NCI-H187 (cell line): ENCODE data around the gene PACRG.

Experiments used
- DNase-seq, 2 experiments: peaks; one replicate each; lab custom pipeline; 2025; lab: John Stamatoyannopoulos, UW

PACRG gene

DNA sequence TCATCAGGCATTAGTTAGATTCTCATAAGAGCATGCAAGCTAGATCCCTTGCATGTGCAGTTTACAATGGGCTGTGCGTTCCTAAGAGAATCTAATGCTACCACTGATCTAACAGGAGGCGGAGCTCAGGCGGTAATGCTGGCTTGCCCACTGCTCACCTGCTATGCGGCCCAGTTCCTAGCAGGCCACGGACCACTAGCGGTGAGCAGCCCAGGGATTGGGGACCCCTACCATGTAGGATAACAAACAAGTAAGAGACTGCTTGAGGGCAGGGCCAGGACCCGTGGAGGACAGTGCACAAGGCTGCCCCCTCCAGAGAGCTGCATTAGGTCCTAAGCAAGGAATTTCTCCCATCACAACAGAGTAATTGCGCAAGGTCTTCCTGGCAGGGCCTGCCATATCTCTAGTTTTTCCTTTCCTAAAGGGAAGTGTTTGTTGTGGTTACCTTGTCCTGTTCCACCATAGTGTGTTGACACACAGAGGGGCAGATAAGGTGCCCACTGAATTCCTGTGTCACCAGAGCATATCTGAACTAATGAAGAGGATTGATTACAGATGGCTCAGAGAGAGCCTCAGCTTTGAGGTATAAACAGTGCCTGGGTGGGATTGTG is 58.0 kb downstream of the PACRG start:
- no peak for DNase-seq

DNA sequence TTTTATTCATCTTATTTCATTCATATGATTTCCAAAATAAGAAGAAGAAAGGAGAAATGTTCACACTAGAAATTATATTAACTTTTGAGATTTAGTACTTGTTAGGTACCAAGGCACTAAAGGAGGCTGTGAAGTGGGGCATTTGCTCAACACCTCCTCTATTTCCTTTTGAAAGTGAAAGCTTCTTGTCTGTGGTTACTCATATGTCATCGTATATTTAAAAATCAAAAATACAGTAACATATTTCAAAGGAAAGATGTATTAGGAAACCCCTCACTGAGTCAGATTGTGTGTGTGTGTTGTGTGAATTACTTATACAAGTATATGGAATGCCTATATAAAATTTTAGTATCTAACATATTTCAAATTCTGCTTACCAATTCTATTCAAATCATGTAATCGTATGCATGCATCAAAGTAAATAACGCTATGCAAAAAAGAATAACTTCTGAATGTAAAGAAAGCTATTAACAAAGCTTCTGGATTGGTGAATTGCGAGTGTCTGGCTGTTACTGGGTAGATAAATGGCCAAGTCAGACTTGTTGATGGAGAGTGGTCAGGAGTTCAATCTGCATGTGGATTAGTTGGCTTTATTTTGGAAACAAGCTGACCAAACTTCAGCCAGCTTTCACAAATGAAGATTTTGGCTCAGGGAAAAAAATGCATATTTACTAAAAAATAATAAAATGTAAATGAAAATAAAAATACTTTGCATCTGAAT is 70.9 kb downstream of the PACRG start:
- DNase-seq: no peak

DNA sequence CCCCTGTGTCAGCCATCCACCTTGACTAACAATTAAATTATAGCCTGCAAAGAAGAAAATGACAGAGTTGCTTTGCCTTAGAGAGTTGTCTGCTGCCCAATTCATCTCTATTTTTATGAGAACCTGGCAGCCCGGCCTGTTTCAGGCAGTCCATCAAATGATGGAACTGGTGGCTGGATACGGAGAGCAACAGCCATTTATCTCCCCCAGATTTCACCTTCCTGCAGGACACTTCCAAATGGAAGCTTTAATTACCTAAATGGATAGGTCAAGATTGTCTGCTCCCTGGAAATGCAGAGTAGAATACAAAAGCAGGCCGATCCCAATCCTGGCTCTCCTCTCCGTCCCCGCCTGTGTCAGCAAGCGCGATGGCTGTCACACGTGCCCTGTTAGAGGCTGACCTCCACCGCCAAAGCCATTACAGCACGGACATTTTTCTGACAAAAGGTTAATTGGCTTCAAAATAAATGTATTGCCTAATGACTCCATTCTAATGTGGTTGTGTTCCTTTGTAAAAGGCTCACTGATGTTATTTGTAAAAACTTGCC is 86.7 kb downstream of the PACRG start:
- DNase-seq: no peak

DNA sequence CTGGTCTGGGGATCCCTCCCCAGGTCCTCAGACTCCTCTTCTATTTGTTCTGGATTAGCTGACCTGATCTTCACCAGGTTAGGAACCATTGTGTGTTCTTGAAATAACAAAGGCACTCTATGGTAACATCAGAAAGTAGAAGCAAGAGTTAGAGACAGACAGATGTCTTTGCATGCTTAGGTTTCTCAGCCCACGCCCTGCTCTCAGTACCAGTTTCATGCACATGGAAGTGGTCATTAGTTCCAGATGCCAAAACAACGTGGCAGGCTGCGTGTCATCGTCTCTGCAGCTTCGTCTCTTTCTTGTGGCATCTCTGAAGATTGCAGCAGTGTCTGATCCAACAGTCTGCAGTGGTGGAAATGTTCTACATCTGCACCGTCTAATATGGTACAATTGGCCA is 89.4 kb downstream of the PACRG start:
- no peak for DNase-seq

DNA sequence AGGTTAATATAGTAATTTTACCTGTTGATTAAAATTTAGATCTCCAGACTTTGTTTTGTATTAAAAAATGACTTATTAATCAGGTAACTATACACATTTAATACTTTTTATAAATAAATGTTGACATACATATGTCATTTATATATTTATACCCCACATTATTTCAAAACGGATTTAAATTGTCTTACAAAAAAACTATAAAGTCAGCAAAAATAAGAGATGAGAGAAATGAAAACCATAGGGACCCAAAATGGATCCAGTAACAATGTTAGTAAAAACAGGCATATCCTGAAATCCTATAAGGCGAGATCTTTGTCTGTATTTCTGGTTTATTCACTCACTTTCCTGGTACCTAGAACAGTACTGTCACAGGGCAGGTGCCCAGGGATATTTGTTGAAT is 91.5 kb downstream of the PACRG start:
- DNase-seq: no peak

DNA sequence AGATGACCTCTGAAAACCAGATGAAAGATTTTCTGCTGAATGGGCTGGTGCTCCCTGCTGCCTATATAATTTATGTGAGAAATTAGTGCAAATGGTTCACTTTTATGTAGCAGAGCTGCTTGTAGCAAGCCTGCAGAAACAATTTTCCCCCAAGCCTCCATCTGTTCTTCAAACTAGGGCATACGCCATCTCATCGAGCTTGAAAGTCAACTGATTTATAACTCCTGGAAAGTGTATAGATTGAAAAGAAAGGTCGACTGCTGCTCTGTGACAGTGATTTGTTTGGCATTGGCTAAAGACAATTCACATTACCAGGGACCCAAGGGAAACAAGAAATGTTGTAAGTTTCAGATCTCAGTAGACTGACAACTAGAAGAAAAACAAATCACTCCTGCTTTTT is 93.3 kb downstream of the PACRG start:
- no peak for DNase-seq

DNA sequence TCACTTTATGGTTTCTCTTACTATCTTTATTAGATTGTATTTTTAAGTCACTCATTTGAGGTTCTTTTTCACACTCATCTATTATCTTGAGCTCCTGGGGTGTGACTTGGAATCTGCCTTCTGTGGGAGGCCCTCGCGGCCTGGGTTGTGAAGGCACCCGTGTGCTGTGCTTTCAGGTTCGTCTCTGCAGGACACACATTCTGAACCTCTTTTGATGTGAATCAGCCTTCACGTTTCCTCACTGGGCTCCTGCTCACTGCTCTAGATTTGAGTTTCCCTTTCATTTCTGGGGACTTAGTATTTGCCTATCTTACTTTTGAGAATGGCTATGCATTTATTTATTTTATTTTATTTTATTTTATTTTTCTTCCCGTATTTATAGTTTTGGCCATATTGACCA is 97.8 kb downstream of the PACRG start:
- no peak for DNase-seq

DNA sequence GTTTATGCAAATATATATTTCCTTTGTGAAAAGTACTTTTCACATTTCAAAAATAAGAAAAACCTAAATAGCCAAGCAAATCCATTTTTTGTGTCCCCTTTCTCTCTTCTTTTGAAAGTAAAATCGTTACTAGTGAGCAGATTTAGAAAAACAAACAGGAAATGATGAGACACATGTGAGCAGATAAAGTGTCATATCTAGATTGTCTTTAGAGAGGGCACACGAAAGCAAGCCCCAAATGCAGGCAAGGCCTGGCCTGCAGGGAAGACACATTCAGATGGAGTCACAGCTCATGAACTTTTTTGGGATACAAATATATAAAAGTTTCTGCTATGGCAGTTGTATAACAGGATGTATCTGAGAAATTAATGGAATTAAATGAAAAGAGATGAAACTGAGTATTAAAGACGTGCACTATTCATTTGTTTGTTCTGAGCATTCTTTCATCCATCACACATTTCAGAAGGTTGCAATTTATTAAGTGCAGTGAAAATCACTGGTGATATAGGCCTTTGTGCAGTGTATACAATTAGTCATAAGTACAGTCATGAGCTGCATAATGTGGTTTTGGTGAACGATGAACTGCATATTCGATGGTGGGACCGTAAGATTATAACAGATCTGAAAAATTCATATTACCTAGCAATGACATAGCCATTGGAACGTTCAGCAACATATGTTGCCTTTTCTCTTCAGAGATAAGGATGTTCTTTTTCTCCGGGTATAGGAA is 101.4 kb downstream of the PACRG start:
- no peak for DNase-seq

DNA sequence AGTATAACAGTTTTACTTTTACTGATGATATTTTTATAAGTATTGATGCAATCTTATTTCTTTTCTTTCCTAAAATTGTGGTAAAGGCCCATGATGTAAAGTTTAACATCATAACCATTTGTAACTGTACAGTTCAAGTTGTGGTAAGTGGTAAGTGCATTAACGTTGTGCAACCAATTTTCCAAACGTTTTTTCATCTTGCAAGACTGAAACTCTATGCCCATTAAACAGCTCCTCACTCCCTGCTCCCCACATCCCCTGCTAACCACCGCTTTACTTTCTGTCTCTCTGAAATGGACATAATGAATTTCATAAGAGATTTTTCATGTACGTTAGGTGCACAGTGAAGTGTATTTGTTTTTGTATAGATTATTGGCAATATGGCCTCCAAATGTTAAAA is 106.0 kb downstream of the PACRG start:
- DNase-seq: no peak

DNA sequence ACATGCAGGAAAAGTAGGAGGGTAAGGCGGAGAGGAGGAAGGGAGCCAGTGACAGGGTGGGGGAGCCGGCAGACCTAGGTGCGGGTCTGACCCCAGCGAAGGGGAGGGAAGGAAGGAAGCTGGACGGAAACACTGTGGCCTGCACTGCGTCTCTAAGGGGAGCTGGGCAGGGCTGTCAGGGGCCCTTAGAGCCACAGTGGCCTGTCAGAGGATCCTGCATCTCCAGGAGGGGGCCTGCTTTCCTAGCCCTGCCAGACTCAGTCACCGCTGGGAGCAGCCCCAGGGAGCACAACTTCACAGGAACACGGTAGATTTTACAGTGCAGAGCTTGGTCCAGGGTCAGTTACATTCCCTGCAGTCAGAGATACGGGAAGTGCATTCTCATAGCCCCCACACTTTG is 118.2 kb downstream of the PACRG start:
- no peak for DNase-seq

DNA sequence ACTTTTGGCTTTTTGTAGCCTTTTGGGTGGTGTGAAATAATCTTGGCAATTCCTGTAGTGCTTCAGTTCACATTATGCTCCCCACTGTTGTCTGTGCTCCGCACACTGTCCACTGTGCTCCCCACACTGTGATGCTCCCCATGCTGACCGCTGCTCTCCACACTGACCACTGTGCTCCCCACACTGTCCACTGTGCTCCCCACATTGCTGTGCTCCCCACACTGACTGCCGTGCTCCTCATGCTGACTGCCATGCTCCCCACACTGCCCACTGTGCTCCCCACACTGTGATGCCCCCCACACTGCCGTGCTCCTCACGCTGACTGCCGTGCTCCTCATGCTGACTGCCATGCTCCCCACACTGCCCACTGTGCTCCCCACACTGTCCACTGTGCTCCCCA is 118.9 kb downstream of the PACRG start:
- DNase-seq: no peak

DNA sequence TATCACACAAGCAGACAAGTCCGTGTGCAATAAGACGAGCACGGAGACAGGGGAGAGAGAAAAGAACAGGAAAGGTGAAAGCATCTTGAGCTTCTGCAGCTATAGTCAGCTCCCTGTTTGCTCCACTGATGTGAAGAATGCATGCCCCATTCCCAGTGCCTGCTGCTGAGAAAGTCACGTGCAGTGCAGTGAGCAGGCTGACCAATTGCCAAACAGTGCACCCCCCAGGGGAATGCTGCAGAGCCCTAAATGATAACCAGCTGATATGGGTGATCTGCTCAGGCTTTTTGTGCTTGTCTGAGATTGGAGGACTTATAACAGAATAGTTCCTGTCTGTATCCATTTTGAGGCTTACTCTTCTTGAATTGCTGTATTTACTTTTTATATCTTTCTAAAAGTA is 121.5 kb downstream of the PACRG start:
- no peak for DNase-seq

DNA sequence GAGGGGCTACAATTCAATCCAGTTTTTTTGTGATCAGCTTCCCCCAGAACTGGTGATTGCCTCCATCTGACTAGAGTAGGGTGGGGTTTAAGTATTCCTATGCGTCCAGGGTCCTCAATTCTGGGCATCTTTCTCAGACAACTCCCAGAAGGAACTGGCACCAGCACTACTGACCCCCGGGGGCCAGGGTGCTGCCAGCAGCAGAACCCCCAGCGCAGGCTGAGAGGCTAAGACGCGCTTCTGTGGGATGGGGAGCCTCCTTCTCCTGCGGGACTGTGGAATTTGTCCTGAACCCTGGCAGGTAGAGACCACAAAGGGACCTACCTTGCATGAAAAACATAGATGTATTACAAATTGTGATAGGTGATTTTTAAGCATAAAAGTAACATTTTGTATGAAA is 124.4 kb downstream of the PACRG start:
- DNase-seq: no peak

DNA sequence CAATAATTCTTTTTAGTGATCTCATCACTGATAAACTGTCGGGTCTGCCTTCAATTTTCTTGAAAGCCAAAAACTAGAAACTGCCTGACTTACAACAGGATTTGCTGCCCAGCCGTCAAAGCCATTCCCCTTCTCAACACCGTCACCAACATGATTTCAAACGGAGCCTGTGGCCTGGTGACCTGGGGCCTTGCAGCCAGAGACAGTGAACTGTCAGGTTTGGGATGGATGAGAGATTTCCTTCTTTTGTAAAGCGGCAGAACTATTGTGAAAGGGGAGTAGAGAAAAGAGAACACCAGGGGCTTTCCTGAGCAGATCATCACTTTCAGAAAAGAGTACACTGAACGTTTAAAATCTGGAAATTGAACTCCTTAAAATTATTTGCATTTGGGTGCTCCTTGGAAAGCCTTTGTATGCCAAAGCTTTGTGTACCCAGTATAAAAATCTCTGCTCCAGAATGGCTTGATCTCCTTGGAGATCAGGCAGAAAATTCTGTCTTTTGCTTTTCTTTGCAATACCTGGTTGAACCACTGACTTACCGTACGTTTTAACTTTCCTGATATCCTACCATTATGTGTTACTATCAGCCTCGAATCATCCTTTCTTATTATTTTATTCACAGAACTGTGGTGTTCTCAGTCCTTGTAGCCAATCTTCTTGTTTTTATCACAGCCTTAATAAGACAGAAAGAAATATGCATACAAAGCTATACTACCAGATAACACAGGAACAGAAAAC is 125.2 kb downstream of the PACRG start:
- DNase-seq: no peak

DNA sequence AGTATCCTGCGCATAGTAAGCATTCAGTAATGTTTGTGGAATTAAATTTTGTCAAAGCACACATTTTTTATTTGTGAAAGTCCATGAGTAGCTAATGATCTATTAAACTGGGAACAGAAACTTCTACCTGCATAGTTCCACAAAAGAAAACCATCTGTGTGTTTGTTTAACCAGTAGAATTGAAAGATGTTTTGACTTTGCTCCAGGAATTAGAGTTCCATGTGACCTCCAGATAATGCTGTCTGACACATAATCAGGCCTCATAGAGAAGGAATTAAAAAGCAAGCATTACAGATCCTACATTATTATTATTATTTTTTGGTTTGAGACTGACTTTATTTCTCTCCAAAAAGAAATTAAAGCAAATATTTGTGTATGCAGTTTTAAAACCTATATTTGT is 126.5 kb downstream of the PACRG start:
- DNase-seq: no peak

DNA sequence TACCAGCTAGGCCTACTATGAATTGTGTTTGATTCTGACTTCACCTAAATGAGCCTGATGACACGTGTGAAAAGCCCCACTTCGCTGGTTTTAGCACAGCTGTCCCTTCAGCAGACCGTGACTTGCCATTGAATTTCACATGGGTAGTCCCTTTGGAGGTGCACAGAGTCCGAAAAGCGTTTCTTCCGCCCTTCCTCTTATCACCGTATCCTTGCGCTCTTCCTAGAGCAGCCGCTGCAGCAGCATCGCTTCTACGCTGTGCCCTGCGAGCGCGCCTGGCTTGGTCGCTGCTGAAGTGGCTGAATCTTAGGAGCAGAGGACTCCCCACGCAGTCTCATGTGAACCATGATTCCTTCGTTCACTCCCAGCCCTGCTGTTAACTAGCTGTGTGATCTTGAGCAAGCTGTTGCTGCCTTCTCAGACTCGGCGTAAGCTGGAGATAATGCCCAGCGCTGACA is 127.0 kb downstream of the PACRG start:
- DNase-seq: no peak

DNA sequence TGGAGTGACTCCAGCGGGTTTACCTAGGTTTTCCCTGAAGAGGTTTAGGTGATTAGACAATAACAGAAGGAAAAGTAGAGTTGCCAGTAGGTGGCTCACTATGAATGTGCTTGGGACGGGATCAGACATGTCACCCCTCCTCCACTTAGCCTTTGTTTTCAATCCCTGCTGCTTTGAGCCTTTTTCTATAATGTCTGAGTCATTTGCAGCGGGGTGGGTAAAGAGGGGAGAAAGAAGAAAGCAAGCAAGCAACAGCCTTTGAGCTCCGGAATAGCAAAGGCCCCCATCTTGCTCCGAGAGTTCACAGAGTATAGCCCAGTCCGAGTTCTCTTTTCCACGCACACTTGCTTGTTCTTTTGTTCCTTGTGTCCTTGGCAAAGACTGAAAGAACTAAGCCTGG is 129.1 kb downstream of the PACRG start:
- no peak for DNase-seq

DNA sequence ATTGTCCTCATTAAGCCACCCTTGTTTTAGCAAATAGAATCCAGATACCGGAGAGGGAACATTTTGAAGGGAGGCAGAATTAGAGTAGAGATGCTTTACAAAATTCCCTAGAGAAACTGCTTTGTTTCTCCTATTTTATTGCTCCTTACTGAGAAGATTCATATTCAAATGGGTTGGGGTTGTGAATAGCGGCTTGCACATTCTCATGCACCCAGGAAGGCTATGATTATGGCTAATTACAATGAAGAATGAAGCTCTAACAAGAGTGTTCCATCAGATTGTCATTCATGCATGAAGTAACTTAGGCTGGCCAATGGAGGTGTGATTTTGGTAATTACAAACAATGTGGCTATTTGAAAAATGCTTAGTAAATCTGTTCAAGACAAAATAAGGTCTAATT is 129.6 kb downstream of the PACRG start:
- no peak for DNase-seq

DNA sequence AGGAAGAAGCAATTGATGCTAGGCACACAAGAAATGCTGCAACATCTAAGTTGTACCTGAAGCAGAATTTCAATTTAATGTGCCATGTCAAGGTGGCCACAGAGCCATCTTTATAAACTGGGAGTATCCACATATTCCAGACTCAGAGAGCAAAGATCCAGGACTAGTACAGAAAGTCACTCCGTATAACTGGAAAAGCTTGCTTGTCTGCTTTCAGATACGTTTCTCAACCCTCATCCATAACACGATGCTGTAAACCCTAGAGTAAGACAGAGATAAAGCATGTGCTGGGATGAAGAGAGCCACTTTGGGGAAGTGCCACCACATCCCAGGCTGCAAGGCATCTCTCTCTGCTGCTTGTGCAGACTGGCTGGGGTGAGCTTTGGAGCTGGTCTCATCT is 134.7 kb downstream of the PACRG start:
- no peak for DNase-seq

DNA sequence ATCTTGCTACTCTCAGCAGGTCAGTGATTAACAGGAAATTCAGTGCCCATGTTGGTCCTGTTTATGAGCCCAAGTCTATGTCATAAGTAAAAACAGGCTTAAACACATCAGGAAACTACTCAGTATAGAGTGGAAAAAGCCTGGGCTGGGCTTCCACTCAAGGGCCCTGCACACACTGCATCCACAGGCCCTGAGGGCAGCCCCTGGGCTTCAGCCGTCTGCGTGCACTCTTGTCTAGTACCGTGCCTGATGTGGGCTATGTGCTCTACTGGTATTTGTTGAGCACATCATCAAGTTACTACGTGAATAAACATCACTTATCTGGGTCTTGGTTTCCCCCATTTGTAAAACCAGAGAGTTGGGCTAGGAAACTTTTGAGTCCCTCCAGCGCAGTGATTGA is 135.2 kb downstream of the PACRG start:
- DNase-seq: no peak

DNA sequence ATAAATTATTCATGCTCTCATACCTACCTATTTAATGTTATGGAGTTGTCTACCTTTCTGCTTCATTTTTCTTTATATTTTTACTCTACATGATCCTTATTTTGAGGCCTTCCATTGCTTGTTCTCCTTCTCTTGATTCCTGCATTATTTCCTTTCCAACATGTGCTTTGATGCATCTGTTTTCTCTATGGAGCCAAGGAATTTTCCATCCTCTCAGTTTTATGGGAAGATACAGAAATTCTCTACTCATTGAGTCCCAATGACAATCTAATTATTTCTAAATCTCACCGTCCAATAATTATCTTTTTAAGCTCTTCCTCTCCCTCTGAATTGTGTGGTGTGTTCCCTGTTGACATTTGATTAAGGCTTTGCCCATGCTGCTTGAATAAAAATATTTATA is 136.0 kb downstream of the PACRG start:
- no peak for DNase-seq

DNA sequence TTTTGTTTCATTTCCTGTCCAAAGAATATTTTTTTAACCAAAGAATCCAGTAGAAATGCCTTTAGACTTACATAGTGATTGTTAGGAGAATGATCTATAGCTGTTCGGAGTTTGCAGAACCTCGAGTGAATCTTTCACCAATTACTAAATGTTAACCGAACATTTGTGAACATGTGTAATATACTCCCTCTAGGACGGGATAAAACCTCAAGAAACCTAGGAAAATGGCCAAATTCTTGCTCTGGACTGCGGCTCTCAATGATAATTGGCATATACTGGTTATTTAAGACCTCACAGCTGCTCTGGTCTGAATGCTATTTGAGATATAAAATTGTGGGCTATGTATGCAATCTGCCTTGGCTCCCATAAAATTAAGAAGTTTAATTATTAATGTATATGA is 137.1 kb downstream of the PACRG start:
- no peak for DNase-seq
